Loucy (cell line): Measurements from ENCODE around the gene OR5H15.

ENCODE experiments used
- CTCF ChIP-seq: fragments of 200-600 bp; sonication (generic); conservative IDR thresholded peaks from 2 replicates; pipeline ENCODE4 v1.5.1; 2014; ENCODE audit warnings: mild to moderate bottlenecking, antibody characterized with exemption, low read length
- EZH2phosphoT487 ChIP-seq: fragments of 200-600 bp; IDR thresholded peaks from 2 replicates; pipeline ENCODE4 v1.6.1; 2018; ENCODE audit warnings: antibody characterized with exemption, mild to moderate bottlenecking, moderate library complexity, borderline replicate concordance

- TF ChIP-seq CTCF: no peak
- no peak for TF ChIP-seq EZH2phosphoT487
These were observed 46.8 kb downstream of the OR5H15 start for GRCh38 chr3:98213276-98213675.
